HL-60/S4 treated with phorbol 12-myristate 13-acetate at 8.2 ng/mL for 4 days and 3 days (cell line): ENCODE data around the gene KCNAB2.
"Not testable (repeated sequence)": the region's sequence is repeated elsewhere in the genome, so short reads cannot be mapped to it uniquely, and the experiment has no call there.

Experiments used
- in situ Hi-C: fragments of 300-500 bp; cut with MboI; formaldehyde crosslinking; loops from 2 replicates; pipeline ENCODE4 v1.15.0; 2022; ENCODE audit warnings: low sequenced_read_pairs

The KCNAB2 gene

DNA sequence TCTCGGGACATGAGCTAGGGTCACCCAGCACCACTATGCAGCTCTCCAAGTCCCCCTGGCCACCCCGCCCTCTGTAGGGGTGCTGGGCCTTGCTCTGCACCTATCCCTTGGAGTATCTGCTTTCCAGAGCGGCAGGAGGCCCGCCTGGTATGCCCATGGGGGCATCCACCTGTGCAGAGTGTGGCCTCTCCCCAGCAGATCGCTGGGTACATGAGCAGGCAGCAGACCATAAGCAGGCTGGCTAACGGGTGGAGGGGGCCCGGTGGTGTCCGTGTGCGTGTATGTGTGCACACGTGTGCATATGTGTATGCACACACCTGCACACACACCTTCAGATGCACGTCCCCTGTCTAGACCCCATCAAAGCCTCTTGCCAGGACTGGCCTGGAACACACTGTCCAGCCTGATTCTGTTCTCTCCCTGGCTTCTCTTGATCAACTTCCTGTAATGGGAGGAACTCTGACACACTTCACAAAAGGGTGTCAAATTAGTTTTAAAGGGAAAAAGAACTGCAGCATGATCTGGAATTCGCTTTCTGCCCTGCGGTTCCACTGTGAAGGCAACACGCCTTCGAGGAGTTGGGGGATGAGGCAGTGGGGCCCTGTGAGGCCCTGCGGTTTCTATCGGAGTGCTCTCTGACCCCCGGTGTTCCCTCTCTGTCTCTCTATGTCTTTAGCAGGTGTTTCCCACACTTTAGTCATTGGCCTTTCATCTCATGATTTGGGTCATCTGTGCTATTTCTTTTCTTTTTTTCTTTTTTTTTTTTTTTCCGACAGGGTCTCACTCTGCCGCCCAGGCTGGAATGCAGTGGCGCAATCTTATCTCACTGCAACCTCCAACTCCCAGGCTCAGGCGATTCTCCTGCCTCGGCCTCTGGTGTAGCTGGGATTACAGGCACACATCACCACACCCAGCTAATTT is 36.3 kb upstream of the KCNAB2 start:
- in situ Hi-C loops: no loop called here

DNA sequence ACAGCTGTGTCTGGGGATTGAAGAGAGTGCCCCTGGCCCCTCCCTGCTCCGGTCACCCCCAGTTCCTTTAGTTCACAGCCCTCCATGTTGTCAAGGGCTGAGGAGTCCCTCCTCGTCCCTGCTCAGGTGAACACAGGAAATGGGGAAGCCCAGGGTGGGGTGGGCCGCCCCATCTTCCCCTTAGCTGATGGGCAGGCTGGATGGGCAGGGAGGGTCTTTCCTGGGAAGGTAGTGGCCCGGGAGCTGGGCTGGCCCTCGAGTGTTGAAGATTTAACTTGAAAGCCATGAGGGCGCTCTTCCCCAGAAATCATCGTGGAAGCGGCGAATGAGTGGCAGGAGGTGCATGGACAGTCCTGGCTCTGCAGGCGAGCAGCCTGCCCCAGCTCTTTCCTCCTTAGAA is 35.1 kb upstream of the KCNAB2 start:
- in situ Hi-C loops: no loop called here

DNA sequence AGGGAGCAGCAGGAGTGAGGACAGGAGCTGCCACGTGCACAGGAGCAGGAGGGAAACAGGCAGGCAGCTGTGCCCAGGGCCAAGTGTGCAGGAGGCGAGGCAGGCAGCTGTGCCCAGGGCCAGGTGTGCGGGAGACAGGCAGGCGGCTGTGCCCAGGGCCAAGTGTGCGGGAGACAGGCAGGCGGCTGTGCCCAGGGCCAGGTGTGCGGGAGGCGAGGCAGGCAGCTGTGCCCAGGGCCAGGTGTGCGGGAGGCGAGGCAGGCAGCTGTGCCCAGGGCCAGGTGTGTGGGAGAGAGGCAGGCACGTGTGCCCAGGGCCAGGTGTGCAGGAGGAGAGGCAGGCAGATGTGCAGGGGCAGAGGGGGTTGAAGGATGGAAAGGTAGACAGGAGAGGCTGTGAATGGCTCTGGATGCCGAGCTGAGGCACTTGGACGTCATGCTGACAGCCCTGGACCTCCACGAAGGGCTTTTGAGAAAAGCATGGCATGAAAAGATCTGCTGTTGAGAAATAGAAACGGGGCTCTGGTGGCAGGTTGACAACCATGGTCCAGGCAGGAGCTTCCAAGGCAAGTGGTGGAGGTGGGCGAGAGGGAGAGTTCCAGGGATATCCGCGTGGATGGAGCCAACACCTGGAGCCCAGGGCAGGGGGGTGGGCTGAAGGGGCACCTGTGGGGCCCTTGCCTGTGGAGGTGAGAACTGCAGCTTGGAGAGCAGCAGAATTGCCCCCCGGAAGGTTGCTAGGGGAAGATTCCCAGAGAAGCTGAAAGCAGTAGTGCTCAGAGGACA is 34.3 kb upstream of the KCNAB2 start:
- in situ Hi-C loops: no loop called here

DNA sequence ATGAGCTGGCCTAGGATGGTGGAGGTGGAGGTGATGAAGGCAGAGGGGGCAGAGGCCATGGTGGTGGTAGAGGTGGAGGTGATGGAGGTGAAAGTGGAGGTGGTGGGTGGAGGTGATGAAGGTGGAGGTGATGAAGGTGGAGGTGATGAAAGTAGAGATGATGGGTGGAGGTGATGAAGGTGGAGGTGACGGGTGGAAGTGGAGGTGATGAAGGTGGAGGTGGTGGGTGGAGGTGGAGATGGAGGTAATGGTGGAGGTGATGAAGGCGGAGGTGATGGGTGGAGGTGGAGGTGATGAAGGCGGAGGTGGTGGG is 33.8 kb upstream of the KCNAB2 start:
- in situ Hi-C loops: no loop called here

DNA sequence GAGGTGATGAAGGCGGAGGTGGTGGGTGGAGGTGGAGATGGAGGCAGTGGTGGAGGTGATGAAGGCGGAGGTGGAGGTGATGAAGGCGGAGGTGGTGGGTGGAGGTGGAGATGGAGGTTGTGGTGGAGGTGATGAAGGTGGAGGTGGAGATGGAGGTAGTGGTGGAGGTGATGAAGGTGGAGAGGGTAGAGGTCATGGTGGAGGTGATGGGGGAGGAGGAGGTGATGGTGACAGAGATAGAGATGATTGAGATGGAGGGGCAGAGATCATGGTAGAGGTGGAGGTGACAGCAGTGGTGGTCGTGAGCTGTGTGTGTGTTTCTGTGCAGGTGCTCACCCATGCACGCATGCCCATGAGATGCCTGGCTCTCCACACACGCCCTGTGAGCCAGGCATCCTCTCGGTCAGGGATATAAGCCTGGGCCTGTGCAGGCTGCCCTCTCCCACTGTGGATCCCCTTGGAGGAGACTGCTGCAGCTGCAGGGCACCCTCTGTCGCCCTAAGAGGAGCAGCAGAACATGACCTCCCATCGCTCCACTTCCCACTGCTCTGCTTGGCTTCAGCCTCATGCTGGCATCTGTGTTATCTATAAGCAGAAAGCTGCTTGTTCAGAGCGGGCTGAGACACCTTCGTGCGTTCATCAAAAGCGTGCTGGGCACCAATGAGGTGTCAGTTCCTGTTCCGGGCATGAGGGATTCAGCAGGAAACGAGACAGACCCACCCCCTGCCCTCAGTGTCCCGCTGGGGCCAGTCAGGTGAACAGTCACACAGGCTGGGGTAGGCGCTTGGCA is 33.0 kb upstream of the KCNAB2 start:
- in situ Hi-C loops: no loop called here

DNA sequence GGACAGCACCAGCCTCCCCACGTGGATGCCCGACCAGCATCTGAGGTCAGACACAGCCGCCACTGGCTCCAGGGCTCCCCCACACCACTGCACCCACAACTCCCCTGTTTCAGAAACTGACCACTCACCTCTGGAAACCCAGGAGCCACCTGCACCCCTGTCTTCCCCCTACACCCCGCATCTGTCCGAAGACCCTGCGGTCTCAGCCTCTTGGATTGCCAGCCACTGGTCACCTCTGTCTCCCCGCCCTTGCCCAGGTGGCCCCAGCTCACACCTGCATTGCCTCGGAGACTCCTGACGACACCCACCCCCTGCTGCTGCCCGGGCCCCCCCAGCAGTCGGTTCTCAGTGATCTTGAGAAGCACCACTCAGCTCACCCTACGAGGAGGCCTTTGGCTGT is 32.2 kb upstream of the KCNAB2 start:
- in situ Hi-C loops: no loop called here

DNA sequence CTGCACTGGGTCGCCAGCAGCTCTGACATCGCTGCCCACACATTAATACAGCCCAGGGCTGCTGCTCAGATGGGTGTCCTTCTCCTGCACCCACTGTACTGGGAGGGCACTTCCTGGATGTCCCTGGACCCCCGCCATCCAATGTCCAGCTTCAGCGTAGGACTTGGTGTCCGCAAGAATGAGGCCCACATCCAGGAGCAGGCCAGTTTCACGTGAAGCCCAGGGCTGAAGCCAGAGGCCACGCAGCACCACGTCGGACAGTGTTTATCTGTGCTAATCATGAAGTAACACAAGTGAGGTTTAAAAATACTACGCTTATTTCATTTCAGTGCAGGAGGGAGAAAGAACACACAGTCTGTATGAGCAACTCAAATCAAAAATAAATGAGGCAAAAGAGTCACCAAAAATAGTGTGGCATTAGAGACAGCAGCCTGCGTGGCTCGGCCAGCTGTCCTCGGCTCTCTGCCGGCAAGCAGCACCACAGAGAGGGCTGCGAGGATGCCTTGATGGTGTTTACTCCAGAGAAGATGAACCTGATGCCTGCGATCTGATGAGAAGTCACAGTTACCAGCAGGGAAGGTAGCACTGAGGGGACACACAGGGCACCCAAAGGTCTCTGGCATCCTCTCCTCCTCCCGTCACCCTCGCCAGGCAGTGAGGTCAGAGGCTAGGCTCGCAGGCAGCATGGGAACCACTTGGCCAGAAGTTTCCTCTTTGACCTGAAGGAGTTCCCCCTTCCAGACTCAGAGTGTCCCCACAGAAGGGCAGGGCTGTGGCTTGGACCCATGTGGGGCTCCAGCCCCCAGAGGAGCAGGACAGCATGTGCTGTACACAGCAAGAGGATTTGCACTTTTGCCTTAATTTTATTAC is 31.3 kb upstream of the KCNAB2 start:
- in situ Hi-C loops: no loop called here

DNA sequence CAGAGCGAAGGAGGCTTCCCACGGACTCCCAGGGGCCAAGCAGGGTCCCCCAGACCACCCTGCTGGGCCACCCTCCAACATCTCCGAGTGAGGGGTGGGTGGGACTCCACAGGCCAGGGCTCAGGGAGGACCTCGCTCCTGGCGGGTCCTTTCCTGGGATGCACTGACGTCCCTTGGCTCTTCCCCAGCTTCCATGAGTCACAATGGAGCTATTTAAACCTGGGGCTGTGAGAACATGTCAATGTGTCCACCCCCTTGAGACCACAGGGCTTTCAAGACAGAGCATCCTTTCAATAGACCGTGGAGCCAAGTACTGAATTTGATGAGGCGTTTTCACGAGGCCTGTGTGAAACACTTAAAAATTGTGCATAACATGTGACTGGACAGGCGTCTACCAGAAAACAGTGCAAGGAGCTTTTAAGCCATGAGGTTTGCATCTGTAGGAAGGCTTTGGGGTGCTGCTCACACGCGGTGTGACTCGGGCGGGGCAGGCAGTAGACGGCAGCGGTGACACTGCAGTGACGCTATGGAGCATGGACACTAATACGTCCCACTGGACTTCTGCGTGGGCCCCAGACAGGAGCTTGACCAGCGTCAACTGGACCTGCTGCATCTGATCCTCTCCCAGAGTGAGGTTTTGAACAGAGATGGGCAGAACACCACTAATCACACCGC is 29.4 kb upstream of the KCNAB2 start:
- in situ Hi-C loops: no loop called here

DNA sequence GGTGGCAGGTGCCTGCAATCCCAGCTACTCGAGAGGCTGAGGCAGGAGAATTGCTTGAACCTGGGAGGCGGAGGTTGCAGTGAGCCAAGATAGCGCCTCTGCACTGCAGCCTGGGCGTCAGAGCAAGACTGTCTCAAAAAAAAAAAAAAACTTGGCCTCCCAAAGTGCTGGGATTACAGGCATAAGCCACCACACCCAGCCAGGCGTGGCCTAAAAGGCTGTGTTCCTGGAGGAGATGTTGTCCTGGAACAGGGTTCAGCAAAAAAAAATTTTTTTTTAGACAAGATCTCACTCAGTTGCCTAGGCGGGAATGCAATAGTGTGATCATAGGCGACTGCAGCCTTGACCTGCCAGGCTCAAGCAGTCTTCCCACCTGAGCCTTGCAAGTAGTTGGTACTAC is 28.0 kb upstream of the KCNAB2 start:
- in situ Hi-C loops: not testable (repeated sequence)

DNA sequence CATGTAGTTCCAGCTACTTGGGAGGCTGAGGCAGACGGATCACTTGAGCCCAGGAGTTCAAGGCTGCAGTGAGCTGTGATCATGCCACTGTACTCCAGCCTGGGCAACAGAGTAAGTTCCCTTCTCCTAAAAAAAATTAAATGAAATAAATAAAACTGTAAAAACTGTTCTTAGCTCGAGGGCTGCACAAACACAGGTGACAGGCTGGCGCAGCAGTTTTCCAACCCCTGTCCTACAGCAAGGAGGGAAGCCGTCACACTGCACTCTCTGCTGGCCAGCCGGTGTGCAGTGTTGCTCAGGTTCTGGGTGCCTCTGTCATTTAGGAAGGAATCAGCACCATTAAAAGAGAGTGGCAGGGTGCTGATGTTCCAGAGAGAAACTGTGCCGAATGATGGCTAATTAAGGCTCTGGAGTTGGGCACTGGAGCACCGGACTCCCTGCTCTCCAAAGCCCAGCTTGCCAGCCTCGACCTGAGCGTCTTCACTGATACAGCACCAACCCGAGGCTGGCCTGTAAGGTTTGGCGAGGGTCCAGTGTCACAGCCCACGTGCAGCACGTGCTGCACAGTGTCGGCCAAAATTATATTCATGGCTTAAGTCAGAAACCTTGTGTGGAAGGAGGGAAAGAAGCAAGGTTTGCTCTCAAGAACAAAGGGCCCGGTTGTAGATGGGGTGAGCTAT is 26.4 kb upstream of the KCNAB2 start:
- in situ Hi-C loops: no loop called here

DNA sequence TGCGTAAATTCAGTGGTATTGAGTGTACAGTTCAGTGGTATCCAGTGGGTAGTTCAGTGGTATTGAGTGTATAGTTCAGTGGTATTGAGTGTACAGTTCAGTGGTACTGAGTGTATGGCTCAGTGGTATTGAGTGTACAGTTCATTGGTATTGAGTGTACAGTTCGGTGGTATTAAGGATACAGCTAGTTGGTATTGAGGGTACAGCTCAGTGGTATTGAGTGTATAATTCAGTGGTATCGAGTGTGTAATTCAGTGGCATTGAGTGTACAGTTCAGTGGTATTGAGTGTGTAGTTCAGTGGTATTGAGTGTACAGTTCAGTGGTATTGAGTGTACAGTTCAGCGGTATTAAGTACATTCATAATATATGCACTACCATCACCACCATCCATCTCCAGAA is 23.5 kb upstream of the KCNAB2 start:
- in situ Hi-C loops: no loop called here

DNA sequence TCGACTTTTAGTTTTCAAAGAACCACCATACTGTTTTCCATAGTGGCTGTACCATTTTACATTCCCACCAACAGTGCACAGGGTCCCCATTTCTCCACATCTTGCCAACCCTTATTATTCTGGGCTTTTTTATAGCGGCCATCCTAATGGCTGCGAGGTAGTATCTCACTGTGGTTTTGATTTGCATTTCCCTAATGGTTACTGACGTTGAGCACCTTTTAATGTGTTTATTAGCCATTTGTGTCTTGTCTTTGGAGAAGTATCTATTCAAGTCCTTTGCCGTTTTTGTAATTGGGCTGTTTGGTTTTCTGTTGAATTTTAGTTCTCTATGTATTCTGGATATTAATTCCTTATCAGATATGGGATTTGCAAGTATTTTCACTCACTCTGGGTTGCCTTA is 22.3 kb upstream of the KCNAB2 start:
- in situ Hi-C loops: no loop called here

DNA sequence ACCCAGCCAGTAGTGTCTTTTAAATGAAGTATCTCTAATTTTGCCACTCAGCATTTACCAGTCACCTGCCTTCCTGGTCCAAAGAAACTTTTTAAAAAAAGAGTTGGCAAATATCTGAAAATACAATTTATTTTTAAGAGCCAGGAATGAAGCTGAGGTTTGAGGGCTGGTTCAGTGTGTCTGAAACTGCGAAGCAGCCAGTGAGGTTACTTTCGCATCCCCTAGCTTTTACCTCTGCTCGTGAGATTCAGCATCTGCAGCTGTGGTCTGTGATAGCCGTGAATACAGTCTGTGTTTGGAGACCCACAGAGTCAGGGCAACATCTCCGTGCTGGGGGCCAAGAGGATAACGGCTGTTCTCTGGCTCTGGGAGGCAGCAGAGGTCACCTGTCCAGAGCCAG is 21.3 kb upstream of the KCNAB2 start:
- in situ Hi-C loops: no loop called here

DNA sequence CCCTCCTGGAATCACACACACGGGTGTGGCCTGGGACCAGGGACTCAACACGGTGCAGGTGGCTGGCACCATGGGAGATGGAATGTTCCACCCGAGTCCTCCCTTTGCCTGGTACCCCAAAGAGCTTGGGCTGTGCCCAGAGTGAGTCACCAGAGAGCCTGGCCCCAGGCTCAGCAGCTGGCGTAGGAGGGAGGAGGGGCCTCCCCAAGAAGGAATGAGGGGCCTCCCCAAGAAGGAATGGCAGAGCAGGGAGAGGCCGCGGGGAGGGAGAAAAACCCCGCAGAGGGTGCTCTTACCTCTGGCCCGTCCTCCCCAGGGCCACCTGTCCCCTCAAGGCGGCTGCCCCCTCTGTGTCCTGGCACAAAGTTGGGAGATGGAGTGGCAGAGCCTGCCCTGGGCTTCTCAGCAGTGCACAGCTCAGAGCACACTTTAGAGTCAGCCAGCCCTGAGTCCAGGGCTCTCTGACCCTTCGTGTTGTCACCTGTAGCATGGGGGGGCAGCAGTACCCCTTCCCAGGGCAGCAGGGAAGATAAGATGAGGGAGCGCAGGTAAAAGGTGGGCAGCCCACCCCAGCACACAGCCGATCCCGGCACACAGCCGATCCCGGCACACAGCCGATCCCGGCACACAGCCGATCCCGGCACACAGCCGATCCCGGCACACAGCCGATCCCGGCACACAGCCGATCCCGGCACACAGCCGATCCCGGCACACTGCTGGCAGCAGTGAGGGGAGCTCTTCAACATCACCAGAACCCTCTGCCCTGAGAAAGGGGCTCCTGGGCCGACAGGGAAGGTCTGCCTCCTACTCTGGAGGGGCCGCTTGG is 20.2 kb upstream of the KCNAB2 start:
- in situ Hi-C loops: no loop called here

DNA sequence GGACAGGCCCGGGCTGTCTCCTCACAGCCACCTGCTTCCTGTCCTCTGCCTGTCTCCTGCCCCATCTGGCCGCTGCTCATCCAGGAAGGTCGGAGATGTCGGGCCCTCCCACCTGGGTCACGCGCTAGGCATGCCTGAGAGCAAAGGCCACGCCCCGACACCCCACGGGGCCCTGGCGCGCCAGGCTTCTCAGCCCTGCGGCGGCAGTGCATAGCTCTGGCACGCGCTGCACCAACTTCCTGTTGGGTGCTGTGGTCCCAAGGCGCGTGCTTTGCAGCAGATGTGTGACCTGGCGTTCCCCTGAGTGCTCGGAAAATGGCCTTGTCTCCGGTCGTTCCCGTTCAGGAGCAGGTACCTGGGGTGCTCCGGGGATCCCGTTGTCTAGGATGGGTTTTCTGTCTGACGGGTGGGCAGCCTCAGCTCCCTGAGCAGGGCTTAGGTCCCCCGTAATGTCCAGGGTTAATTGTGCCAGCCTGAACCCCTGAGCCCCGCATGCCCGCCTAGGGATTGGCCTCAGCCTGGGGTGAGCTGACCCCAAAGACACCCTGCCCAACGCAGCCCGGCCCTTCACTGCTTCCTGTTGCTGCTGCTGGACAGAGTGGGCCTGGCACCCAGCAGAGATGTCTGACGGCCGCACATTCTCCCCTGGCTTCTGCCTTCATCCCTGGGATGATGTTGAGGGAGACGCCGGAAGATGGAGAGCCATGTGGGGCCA is 19.4 kb upstream of the KCNAB2 start:
- in situ Hi-C loops: no loop called here

DNA sequence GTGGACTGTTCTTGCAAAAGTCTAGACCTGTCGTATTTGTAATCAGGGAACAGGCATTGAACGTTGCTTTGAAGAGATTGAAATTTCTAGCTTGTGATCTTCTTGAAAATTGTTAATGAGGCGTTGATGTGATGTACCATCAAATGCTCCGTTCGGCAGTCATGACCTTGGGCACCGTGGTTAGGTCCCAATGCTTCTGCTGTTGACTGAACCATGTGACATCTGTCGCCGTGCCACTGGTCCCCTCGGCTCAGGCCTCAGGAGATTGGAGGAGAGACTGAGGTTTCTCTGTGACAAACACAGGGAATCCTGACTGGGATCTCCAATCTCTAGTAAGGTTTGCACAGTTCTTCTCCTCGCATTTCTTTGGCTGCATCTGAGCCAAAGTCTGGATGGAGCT is 18.1 kb upstream of the KCNAB2 start:
- in situ Hi-C loops: no loop called here

DNA sequence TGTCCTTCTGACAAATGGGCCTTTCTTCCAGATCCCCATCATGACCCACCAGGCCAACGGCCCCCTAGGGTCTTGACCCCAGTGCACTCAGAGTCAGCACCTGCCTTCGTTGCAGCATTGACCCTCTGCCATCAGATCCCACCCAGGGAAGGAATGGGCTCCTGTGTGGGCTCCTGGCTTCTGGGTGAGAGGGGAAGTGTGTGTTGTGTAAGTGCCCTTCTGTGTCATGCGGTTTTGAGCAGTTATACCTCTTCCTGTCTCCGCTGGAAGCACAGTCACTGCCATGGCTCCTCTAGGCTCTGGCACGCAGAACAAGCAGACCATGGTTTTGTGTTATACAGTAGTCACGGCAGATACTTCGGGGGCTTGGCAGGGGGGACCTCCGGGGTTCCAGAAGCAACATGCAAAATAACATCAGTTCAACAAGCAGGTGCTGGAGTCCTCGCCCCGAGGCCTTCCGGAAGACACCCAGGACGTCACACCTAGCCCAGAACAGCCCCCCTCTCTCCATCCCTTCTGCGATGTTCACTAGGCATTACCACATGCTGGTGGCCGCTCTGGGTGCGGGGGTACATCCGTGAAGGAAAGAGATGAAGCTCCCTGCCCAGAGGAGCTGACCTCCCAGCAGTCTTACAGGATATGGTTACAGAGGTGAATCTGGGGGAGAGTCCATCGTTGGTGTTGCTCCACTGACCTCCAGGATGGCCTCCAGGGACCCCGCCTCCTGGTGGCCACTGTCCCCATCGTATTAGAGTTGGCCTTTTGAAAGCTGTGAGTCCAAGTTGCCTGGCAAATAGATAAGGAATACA is 17.4 kb upstream of the KCNAB2 start:
- in situ Hi-C loops: no loop called here
